NOMO-1 (cell line): ENCODE measurements around the gene TMUB1.
A peak's percentile ranks its signal among the peaks of the same experiment; 100 is the strongest.
"Not testable (repeated sequence)": the region's sequence is repeated elsewhere in the genome, so short reads cannot be mapped to it uniquely, and the experiment has no call there.

Source experiments
- DNase-seq, 2 experiments: peaks; one replicate each; lab custom pipeline; 2025; ENCODE audit not compliant: unreplicated experiment in 2 of 2; lab: John Stamatoyannopoulos, UW

The TMUB1 gene

GRCh38 chr7:151057506-151057988 is 25.7 kb downstream of the TMUB1 start, which contains the start of gene CDK5:
TSS of gene CDK5 (minus strand) at chr7:151057897. CDS start at chr7:151057848, 49 bp downstream.
- DNase-seq = no peak

GRCh38 chr7:151056666-151057505 is 26.4 kb downstream of the TMUB1 start:
- no peak for DNase-seq

- DNase-seq = no peak
These were observed 27.0 kb downstream of the TMUB1 start for GRCh38 chr7:151056283-151056665.

- DNase-seq = no peak
These were observed 29.5 kb downstream of the TMUB1 start for GRCh38 chr7:151053751-151054150.

- DNase-seq = no peak
These were observed 30.2 kb downstream of the TMUB1 start for GRCh38 chr7:151053096-151053495.

- DNase-seq = peak; percentile 9 to 16
These were observed 32.2 kb downstream of the TMUB1 start for GRCh38 chr7:151051108-151051507.

GRCh38 chr7:151048911-151049463 is 34.3 kb downstream of the TMUB1 start:
- DNase-seq = no peak

GRCh38 chr7:151047976-151048815 is 35.1 kb downstream of the TMUB1 start, which contains the start of gene ASIC3:
TSS of gene ASIC3 (plus strand) at chr7:151048531. CDS start at chr7:151048886, 355 bp downstream.
- DNase-seq = no peak

GRCh38 chr7:151046603-151047573 is 36.4 kb downstream of the TMUB1 start:
- no peak for DNase-seq

- no peak for DNase-seq
These were observed 37.3 kb downstream of the TMUB1 start for GRCh38 chr7:151045967-151046366.

GRCh38 chr7:151045262-151045661 is 38.0 kb downstream of the TMUB1 start:
- DNase-seq = no peak

GRCh38 chr7:151043959-151044358 is 39.3 kb downstream of the TMUB1 start:
- DNase-seq = no peak

GRCh38 chr7:151043449-151043848 is 39.8 kb downstream of the TMUB1 start:
- DNase-seq = not testable (repeated sequence)

GRCh38 chr7:151040616-151041375 is 42.5 kb downstream of the TMUB1 start:
- DNase-seq = no peak

GRCh38 chr7:151039850-151040548 is 43.3 kb downstream of the TMUB1 start:
- DNase-seq = no peak

GRCh38 chr7:151038951-151039849 is 44.1 kb downstream of the TMUB1 start:
- DNase-seq = peak in 1 of 2 experiments; percentile 22

GRCh38 chr7:151035902-151036301 is 47.4 kb downstream of the TMUB1 start:
- no peak for DNase-seq
